Liver (tissue), 9 donors: ENCODE data around the gene BAMBI. TPM values are rescaled to one million over a fixed set of nuclear protein-coding genes. Genes with fewer than 3 reads are reported as not detected.

ENCODE experiments used
- DNase-seq: peaks from one replicate; pipeline ENCODE4 v3.0.0-alpha.2; 2017; ENCODE audit warnings: low spot score
- H3K27ac ChIP-seq, 2 donors: one replicate each; pipeline ENCODE4 v1.7.0; 2013; ENCODE audit warnings: inconsistent platforms in 2 of 2, low read length in 2 of 2, control low read depth in 1 of 2, low read depth in 1 of 2, mild to moderate bottlenecking in 1 of 2
- H3K27me3 ChIP-seq, 4 donors: one replicate each; pipeline versions ENCODE4 v1.6.1 to v1.7.0; 2013; ENCODE audit warnings: low read length in 3 of 4, inconsistent platforms in 1 of 4, mild to moderate bottlenecking in 1 of 4, moderate library complexity in 1 of 4; ENCODE audit not compliant: control insufficient read depth in 4 of 4, insufficient read depth in 4 of 4
- H3K36me3 ChIP-seq, 4 donors: one replicate each; pipeline versions ENCODE4 v1.6.1 to v1.7.0; 2013; ENCODE audit warnings: low read length in 3 of 4, mild to moderate bottlenecking in 3 of 4, low read depth in 1 of 4, moderate library complexity in 1 of 4; ENCODE audit not compliant: control insufficient read depth in 4 of 4, insufficient read depth in 3 of 4
- H3K4me1 ChIP-seq, 4 donors: one replicate each; pipeline versions ENCODE4 v1.6.1 to v1.7.0; 2013; ENCODE audit warnings: low read length in 3 of 4, mild to moderate bottlenecking in 3 of 4, moderate library complexity in 1 of 4; ENCODE audit not compliant: control insufficient read depth in 4 of 4, insufficient read depth in 4 of 4
- H3K4me3 ChIP-seq, 3 donors: one replicate each; pipeline versions ENCODE4 v1.6.1 to v1.7.0; 2013; ENCODE audit warnings: low read length in 3 of 3, control low read depth in 1 of 3, low read depth in 1 of 3, mild to moderate bottlenecking in 1 of 3
- H3K9ac ChIP-seq, 2 donors: one replicate each; pipeline ENCODE4 v1.7.0; 2013; ENCODE audit warnings: low read length in 2 of 2, mild to moderate bottlenecking in 2 of 2, moderate library complexity in 2 of 2, control low read depth in 1 of 2, low read depth in 1 of 2
- H3K9me3 ChIP-seq, 4 donors: one replicate each; pipeline versions ENCODE4 v1.6.1 to v1.7.0; 2013; ENCODE audit warnings: low read length in 3 of 4; ENCODE audit not compliant: control insufficient read depth in 4 of 4
- EGR1 ChIP-seq, 2 donors: IDR thresholded peaks; 2 replicates each; pipeline ENCODE4 v1.6.1; 2016 to 2018; ENCODE audit warnings: antibody characterized with exemption in 2 of 2, low read depth in 2 of 2
- FOXA2 ChIP-seq: IDR thresholded peaks from 2 replicates; pipeline ENCODE4 v1.6.1; 2016; ENCODE audit warnings: antibody characterized with exemption
- GABPA ChIP-seq, 2 donors: IDR thresholded peaks in 1 of 2; conservative IDR thresholded peaks in 1 of 2; 2 replicates each; pipeline ENCODE4 v1.6.1; 2016; ENCODE audit warnings: antibody characterized with exemption in 2 of 2, mild to moderate bottlenecking in 1 of 2, moderate library complexity in 1 of 2
- HNF4A ChIP-seq, 2 donors: conservative IDR thresholded peaks; 2 replicates each; pipeline ENCODE4 v1.6.1; 2016; ENCODE audit warnings: antibody characterized with exemption in 2 of 2, mild to moderate bottlenecking in 2 of 2
- HNF4G ChIP-seq: IDR thresholded peaks from 2 replicates; pipeline ENCODE4 v1.6.1; 2016; ENCODE audit warnings: antibody characterized with exemption
- JUND ChIP-seq, 2 donors: IDR thresholded peaks; 2 replicates each; pipeline ENCODE4 v1.6.1; 2016; ENCODE audit warnings: antibody characterized with exemption in 2 of 2
- RAD21 ChIP-seq, 2 donors: IDR thresholded peaks; 2 replicates each; pipeline ENCODE4 v1.6.1; 2016; ENCODE audit warnings: antibody characterized with exemption in 2 of 2, mild to moderate bottlenecking in 2 of 2
- RXRA ChIP-seq, 2 donors: IDR thresholded peaks; 2 replicates each; pipeline ENCODE4 v1.6.1; 2017 to 2018; ENCODE audit warnings: antibody characterized with exemption in 2 of 2, mild to moderate bottlenecking in 1 of 2
- SP1 ChIP-seq: IDR thresholded peaks from 2 replicates; pipeline ENCODE4 v1.6.1; 2018; ENCODE audit warnings: antibody characterized with exemption, mild to moderate bottlenecking
- TAF1 ChIP-seq: conservative IDR thresholded peaks from 2 replicates; pipeline ENCODE4 v1.6.1; 2016; ENCODE audit warnings: antibody characterized with exemption, mild to moderate bottlenecking
- WGBS: extraction: QIAGEN DNeasy Blood & Tissue Kit; methylation state at CpG from one replicate; pipeline ENCODE4 v1.1.7; 2013; 5-methylcytosine and 5-hydroxymethylcytosine counted together
- polyA plus RNA-seq, 2 donors: library from polyadenylated mRNA; stranded (reverse) in 1 of 2; unstranded in 1 of 2; fragments of 200-250 nt in 1 of 2; fragments of >200 nt in 1 of 2; fragmentation: Nextera tagmentation in 1 of 2; extraction: Ambion mirVana in 1 of 2; gene quantifications; one replicate each; pipeline versions ENCODE4 v1.2.1 to v1.2.3, GENCODE V29; 2013 to 2015
- total RNA-seq, 2 donors: library from RNA; depleted of rRNA; stranded (reverse); fragments of >200 nt; gene quantifications; one replicate each; pipeline ENCODE4 v1.2.3, GENCODE V29; 2014
- TF ChIP-seq, protein P1 (sequence below): IDR thresholded peaks from 2 replicates; pipeline ENCODE4 v1.6.1; 2016; ENCODE audit warnings: antibody characterized with exemption
- TF ChIP-seq, protein P2 (sequence below): IDR thresholded peaks from 2 replicates; pipeline ENCODE4 v1.6.1; 2016; ENCODE audit warnings: antibody characterized with exemption
- TF ChIP-seq, protein P3 (sequence below): fragments of 150-350 bp; IDR thresholded peaks from 2 replicates; pipeline ENCODE4 v1.5.1; 2017; ENCODE audit warnings: improper control_type of control experiment, low read depth, low read length; ENCODE audit not compliant: missing input control
- TF ChIP-seq, protein P4 (sequence below): IDR thresholded peaks from 2 replicates; pipeline ENCODE4 v1.6.1; 2016; ENCODE audit warnings: antibody characterized with exemption, mild to moderate bottlenecking
- donor health status: healthy.
- donor health status: healthy.
- donor health status: healthy.
- donor health status: healthy.
- donor health status: healthy.

The BAMBI gene
- total and polyA plus RNA-seq, 4 donors = 4.6 to 10.6 (median 5.1) TPM

DNA sequence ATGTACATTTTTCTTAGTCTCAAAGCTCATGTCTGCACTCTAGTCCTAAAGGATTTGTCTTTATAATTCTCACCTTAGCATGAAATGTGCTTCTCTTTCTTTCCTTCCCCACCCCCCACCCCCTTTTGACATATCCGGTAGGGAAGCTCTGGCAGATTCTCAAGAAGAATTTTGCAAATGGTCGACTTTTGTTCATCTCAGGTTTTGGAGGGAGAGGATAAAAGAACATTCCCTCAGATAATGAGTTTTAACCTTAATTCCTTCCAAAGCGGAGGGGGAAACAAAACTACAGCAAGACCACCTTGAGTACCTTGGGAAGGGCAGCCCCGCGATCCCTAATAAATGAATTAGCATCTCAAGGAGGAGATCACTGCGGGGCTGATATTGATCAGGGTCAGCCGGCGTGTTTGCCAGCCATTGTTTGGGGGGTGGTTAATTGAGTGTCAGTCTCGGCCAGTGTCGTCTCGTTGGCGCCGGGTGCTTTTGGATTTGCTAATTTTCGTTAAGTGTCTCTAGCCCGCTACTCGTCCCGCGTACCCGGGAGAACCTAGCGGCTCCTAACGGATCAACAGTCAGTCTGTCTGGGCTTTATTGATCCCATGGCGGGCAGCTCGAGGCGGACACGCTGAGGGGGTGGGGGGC is 874 bp upstream of the BAMBI start:
- DNase-seq = peak; percentile 39
- WGBS = 5% methylated on average over 25 of the region's 25 CpGs
- H3K4me3 ChIP-seq = peak overlapping the region; percentile 29 to 71 (median 32)
- H3K9ac ChIP-seq = peak overlapping the region; percentile 28 to 50
- no peak overlapping the region for H3K27ac ChIP-seq
- H3K36me3 ChIP-seq = no peaks in the 10 kb centered on the region
- peaks cover 0 to 3% (median 0%) of the 10 kb centered on the region in 4 donors for H3K27me3 ChIP-seq
- no peaks in the 10 kb centered on the region for H3K9me3 ChIP-seq
- H3K4me1 ChIP-seq = peaks cover 5 to 41% (median 25%) of the 10 kb centered on the region in 4 donors
- TF ChIP-seq EGR1 (IDR thresholded peaks at IDR 0.05; ENCODE audit: low read depth in 2 of 2) (no peak), GABPA (IDR thresholded peaks at IDR 0.05 in 1 of 2, conservative IDR thresholded peaks at IDR 0.05 in 1 of 2) (no peak), FOXA2 (no peak), HNF4G (no peak), HNF4A (conservative IDR thresholded peaks at IDR 0.05) (no peak), RAD21 (IDR thresholded peaks at IDR 0.05) (no peak), SP1 (no peak), TAF1 (no peak), JUND (IDR thresholded peaks at IDR 0.05) (no peak), RXRA (IDR thresholded peaks at IDR 0.05) (no peak)
- TF ChIP-seq, protein P1, sequence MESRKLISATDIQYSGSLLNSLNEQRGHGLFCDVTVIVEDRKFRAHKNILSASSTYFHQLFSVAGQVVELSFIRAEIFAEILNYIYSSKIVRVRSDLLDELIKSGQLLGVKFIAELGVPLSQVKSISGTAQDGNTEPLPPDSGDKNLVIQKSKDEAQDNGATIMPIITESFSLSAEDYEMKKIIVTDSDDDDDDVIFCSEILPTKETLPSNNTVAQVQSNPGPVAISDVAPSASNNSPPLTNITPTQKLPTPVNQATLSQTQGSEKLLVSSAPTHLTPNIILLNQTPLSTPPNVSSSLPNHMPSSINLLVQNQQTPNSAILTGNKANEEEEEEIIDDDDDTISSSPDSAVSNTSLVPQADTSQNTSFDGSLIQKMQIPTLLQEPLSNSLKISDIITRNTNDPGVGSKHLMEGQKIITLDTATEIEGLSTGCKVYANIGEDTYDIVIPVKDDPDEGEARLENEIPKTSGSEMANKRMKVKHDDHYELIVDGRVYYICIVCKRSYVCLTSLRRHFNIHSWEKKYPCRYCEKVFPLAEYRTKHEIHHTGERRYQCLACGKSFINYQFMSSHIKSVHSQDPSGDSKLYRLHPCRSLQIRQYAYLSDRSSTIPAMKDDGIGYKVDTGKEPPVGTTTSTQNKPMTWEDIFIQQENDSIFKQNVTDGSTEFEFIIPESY = no peak
- TF ChIP-seq, protein P2, sequence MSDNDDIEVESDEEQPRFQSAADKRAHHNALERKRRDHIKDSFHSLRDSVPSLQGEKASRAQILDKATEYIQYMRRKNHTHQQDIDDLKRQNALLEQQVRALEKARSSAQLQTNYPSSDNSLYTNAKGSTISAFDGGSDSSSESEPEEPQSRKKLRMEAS = no peak
- TF ChIP-seq, protein P3, sequence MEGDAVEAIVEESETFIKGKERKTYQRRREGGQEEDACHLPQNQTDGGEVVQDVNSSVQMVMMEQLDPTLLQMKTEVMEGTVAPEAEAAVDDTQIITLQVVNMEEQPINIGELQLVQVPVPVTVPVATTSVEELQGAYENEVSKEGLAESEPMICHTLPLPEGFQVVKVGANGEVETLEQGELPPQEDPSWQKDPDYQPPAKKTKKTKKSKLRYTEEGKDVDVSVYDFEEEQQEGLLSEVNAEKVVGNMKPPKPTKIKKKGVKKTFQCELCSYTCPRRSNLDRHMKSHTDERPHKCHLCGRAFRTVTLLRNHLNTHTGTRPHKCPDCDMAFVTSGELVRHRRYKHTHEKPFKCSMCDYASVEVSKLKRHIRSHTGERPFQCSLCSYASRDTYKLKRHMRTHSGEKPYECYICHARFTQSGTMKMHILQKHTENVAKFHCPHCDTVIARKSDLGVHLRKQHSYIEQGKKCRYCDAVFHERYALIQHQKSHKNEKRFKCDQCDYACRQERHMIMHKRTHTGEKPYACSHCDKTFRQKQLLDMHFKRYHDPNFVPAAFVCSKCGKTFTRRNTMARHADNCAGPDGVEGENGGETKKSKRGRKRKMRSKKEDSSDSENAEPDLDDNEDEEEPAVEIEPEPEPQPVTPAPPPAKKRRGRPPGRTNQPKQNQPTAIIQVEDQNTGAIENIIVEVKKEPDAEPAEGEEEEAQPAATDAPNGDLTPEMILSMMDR = no peak
- TF ChIP-seq, protein P4, sequence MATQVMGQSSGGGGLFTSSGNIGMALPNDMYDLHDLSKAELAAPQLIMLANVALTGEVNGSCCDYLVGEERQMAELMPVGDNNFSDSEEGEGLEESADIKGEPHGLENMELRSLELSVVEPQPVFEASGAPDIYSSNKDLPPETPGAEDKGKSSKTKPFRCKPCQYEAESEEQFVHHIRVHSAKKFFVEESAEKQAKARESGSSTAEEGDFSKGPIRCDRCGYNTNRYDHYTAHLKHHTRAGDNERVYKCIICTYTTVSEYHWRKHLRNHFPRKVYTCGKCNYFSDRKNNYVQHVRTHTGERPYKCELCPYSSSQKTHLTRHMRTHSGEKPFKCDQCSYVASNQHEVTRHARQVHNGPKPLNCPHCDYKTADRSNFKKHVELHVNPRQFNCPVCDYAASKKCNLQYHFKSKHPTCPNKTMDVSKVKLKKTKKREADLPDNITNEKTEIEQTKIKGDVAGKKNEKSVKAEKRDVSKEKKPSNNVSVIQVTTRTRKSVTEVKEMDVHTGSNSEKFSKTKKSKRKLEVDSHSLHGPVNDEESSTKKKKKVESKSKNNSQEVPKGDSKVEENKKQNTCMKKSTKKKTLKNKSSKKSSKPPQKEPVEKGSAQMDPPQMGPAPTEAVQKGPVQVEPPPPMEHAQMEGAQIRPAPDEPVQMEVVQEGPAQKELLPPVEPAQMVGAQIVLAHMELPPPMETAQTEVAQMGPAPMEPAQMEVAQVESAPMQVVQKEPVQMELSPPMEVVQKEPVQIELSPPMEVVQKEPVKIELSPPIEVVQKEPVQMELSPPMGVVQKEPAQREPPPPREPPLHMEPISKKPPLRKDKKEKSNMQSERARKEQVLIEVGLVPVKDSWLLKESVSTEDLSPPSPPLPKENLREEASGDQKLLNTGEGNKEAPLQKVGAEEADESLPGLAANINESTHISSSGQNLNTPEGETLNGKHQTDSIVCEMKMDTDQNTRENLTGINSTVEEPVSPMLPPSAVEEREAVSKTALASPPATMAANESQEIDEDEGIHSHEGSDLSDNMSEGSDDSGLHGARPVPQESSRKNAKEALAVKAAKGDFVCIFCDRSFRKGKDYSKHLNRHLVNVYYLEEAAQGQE = no peak
